Calu3 (cell line): ENCODE data around the gene FIS1. TPM values are rescaled to one million over a fixed set of nuclear protein-coding genes. Genes with fewer than 3 reads are reported as not detected.
A peak's percentile ranks its signal among the peaks of the same experiment; 100 is the strongest.

ENCODE experiments used
- BruUV-seq: library from RNA; stranded (reverse); fragments of 400-500 nt; replicated peaks from 2 replicates; lab custom pipeline; 2021; lab: Mats Ljungman, UMichigan
- CTCF ChIA-PET: fragments of 300-600 bp; sonication (Branson Sonifier 250); formaldehyde crosslinking; loops from one replicate; lab custom pipeline; 2022; ENCODE audit warnings: antibody characterized with exemption; lab: Charles Lee
- DNase-seq: peaks from one replicate; pipeline ENCODE4 v3.0.0; 2022
- H3K27ac Mint-ChIP-seq: one replicate; pipeline ENCODE4 v1.8.0; 2022; ENCODE audit warnings: mixed read lengths; ENCODE audit not compliant: unreplicated experiment
- H3K27me3 Mint-ChIP-seq: one replicate; pipeline ENCODE4 v1.8.0; 2022; ENCODE audit warnings: mixed read lengths; ENCODE audit not compliant: unreplicated experiment
- H3K36me3 Mint-ChIP-seq: one replicate; pipeline ENCODE4 v1.8.0; 2022; ENCODE audit warnings: mild to moderate bottlenecking, moderate library complexity, mixed read lengths; ENCODE audit not compliant: insufficient read depth, unreplicated experiment
- H3K4me1 Mint-ChIP-seq: one replicate; pipeline ENCODE4 v1.8.0; 2022; ENCODE audit warnings: mild to moderate bottlenecking, low read depth, mixed read lengths; ENCODE audit not compliant: unreplicated experiment
- H3K4me3 Mint-ChIP-seq: one replicate; pipeline ENCODE4 v1.8.0; 2022; ENCODE audit warnings: mild to moderate bottlenecking, low read depth, moderate library complexity, mixed read lengths; ENCODE audit not compliant: unreplicated experiment
- H3K9me3 Mint-ChIP-seq: one replicate; pipeline ENCODE4 v1.8.0; 2022; ENCODE audit warnings: low read depth, mixed read lengths; ENCODE audit not compliant: unreplicated experiment
- CTCF ChIP-seq: fragments of 200-600 bp; IDR thresholded peaks from one replicate; pipeline ENCODE4 v1.8.0; 2022; ENCODE audit warnings: antibody characterized with exemption; ENCODE audit not compliant: unreplicated experiment
- intact Hi-C: fragments of 100-400 bp; cut with micrococcal nuclease; formaldehyde crosslinking; loops from one replicate; pipeline ENCODE4 v1.10.0; 2022; ENCODE audit not compliant: unreplicated experiment
- total RNA-seq: library from RNA; stranded (reverse); gene quantifications from 2 replicates; pipeline ENCODE4 v1.2.3, GENCODE V29; 2022

FIS1 gene
- total RNA-seq, 1 experiment from 2014 or later = 83.8 TPM

- Mint-ChIP-seq H3K4me1 (peaks cover 18% of the 10 kb centered on the region), H3K27me3 (no peaks in the 10 kb centered on the region), H3K27ac (peak within 1 kb of the TSS; percentile 89), H3K36me3 (peaks cover 54% of the 10 kb centered on the region), H3K4me3 (peak within 1 kb of the TSS; percentile 80), H3K9me3 (no peaks in the 10 kb centered on the region)
- BruUV-seq = no TSS peak
- DNase-seq = peak; percentile 85
- CTCF ChIA-PET = interaction anchor here (0.5 to 2.3 kb wide), 12 partner anchors 15 to 365 kb away, joined by 3 to 19 read pairs (median 4); partner anchors contain the start of gene FIS1
- intact Hi-C loops = no loop called here
- peak; percentile 15 for TF ChIP-seq CTCF
These were observed 27.3 kb downstream of the FIS1 start, which contains the start of the genes PLOD3 and ZNHIT1 for GRCh38 chr7:101217388-101218235. Gene PLOD3 (minus strand): TSS chr7:101217581. CDS start chr7:101217274, 307 bp downstream. Gene ZNHIT1 (plus strand): TSS chr7:101218165. CDS start chr7:101218196, 31 bp downstream.

DNA sequence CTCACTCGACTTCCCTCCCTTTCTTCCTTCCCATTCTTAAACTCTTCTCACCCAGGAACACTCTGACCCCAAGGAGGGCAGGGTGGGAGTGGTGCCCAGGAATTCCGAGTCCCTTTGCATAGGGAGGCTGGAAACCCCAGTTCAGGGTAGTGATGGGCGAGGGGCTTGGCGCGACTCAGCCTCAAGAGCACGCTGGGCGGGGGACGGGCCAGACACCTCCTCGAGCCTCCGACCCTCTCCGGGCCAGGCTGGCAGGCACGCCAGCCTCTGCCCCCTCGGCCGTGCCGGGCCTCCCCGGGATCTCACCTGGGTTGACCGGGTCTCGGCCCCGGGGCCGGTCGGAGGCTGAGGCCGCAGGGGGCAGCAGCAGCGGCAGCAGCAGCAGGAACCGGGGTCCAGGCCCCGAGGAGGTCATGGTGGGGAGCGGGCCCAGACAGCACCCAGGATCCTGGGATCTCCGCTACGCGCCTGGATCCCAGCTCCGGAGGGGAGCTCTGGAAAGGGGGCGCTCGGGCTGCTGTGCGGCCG is 28.0 kb downstream of the FIS1 start:
- Mint-ChIP-seq H3K4me3 (peak overlapping the region; percentile 80), H3K9me3 (no peaks in the 10 kb centered on the region), H3K4me1 (peaks cover 15% of the 10 kb centered on the region), H3K36me3 (peaks cover 47% of the 10 kb centered on the region), H3K27me3 (no peaks in the 10 kb centered on the region), H3K27ac (peak overlapping the region; percentile 54)
- CTCF ChIA-PET = interaction anchor here (0.6 to 2.3 kb wide), 6 partner anchors 15 to 364 kb away, joined by 3 to 19 read pairs (median 13); partner anchors contain the start of gene FIS1
- BruUV-seq = TSS peak; percentile 62
- TF ChIP-seq CTCF = no peak
- DNase-seq = no peak
- intact Hi-C loops = no loop called here

- CTCF ChIA-PET = interaction anchor here (1.8 to 2.3 kb wide), 3 partner anchors 28 to 72 kb away, joined by 13 to 19 read pairs (median 14); partner anchors contain the start of gene FIS1
- H3K27me3 Mint-ChIP-seq = no peaks in the 10 kb centered on the region
- no peak for DNase-seq
- peaks cover 40% of the 10 kb centered on the region for H3K36me3 Mint-ChIP-seq
- H3K27ac Mint-ChIP-seq = peak overlapping the region; percentile 54
- BruUV-seq = no TSS peak
- no peak for TF ChIP-seq CTCF
- peaks cover 8% of the 10 kb centered on the region for H3K4me1 Mint-ChIP-seq
- H3K9me3 Mint-ChIP-seq = no peaks in the 10 kb centered on the region
- intact Hi-C loops = no loop called here
- peak overlapping the region; percentile 80 for H3K4me3 Mint-ChIP-seq
These were observed 28.7 kb downstream of the FIS1 start for GRCh38 chr7:101216001-101216859.

- no TSS peak for BruUV-seq
- TF ChIP-seq CTCF = no peak
- intact Hi-C loops = no loop called here
- H3K36me3 Mint-ChIP-seq = peaks cover 35% of the 10 kb centered on the region
- CTCF ChIA-PET = no interaction called here
- no peak overlapping the region for H3K27ac Mint-ChIP-seq
- H3K4me1 Mint-ChIP-seq = peaks cover 8% of the 10 kb centered on the region
- no peak for DNase-seq
- H3K9me3 Mint-ChIP-seq = no peaks in the 10 kb centered on the region
- H3K27me3 Mint-ChIP-seq = no peaks in the 10 kb centered on the region
- H3K4me3 Mint-ChIP-seq = no peak overlapping the region
These were observed 32.9 kb downstream of the FIS1 start for GRCh38 chr7:101212014-101212413.
